ENCODE data around the gene CYTH4.

- TF ChIP-seq CTCF (IDR thresholded peaks at IDR 0.05) (peak; percentile 51 to 97 (median 78)), POLR2A (IDR thresholded peaks at IDR 0.05) (no peak)
Measured at GRCh38 chr22:37267135-37267587, 15.1 kb upstream of the CYTH4 start.

Measured in Peyer's patch (tissue), 4 donors.